GM21390 (cell line): Measurements from ENCODE around the gene SLC24A4.
"Not testable (repeated sequence)": the region's sequence is repeated elsewhere in the genome, so short reads cannot be mapped to it uniquely, and the experiment has no call there.

ENCODE experiments used
- ATAC-seq: cut with Tn5 transposase; IDR thresholded peaks from one replicate; pipeline ENCODE4 v1.9.1; 2021; ENCODE audit not compliant: unreplicated experiment

Gene SLC24A4

GRCh38 chr14:92515546-92516343 lies 192.8 kb downstream of the SLC24A4 start:
- ATAC-seq: no peak

DNA sequence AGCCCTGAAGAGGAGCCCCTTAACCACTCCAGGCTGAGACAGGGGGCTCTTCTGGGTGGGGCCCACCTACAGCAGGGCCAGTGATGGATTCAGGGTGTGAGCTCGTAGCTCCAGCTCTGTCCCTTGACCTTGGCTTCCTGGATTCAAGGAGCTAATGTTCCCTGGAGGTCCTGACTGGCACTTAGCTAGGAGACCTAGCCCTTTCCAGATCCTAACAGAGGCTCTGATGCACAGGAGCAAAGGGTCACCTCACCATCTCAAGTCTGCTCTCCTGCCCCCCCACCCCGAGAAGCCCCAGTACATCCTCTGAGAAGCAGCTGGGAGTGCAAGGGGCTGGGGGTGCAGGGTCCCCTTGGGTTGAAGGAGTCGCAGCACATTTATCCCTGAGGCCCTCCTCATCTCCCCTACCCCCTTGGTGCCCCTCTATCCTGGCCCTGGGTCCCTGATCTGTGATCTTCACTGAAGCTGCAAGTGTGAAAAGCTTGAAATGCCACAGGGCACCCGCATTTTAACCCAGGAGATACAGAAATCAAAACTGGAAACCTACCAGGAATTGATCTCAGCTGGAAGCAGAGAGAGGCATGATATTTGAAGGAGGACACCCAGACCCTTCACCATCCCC lies 193.5 kb downstream of the SLC24A4 start:
- ATAC-seq: no peak

- ATAC-seq: no peak
These were observed 194.1 kb downstream of the SLC24A4 start for GRCh38 chr14:92516966-92517506.

DNA sequence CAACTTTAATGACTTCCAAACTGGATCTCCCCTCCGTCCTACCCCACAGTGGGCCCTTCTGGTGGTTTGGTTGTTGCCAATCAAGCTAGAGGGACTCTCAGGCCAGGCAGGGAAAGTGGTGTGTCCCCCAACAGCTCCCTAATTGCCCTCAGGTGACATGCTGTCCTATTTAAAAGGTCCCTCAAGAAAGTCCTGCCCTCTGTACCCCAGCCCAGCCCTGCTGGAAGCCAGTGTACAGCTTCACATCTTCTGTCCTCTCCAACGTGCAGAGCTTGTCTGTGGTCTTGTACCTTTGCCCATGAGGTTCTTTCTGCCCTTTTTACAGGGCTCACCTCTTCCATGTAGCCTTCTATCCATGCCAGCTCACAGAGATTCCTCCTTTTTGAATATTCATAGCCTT lies 194.8 kb downstream of the SLC24A4 start:
- no peak for ATAC-seq

DNA sequence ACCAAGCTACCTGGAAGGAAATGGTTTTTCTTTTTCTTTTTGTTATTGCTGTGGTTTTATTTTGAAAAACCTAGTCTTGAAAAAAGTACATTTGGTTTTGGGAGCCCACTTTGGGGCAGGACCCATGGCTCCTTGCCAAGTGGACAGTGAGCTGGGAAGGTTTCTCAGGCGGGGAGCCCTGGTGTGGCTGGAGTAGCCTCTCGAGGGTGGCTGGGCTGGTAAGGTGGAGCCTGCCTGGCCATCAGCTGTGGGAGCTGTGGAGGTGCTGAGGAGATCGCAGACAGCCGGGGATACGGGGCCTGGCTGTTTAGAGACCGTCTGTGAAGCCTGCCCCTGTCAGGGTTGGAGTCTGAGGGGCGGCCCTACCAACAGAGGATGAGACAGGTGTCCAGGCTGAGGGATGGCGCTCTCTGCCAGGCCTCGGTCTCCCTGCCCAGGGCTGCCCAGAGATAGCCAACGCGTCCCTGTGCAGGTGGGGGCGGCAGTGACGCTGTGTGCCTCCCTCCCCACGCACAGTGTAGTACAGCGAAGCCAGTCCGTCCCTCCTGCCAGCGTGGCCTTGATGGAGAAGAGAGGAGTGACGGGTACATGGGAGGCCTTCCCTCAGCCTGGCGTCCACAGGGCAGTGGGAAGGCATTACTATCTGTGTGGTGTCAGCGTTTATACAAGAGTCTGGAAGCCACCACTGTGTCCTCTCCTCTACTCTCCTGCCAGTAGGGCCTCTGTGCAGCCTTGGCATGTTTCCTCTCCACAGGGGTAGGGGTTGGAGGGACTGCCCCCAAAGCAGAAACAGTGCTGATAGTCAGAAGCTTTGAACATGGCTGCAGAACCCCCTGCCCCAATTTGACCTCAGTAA lies 196.5 kb downstream of the SLC24A4 start:
- no peak for ATAC-seq

DNA sequence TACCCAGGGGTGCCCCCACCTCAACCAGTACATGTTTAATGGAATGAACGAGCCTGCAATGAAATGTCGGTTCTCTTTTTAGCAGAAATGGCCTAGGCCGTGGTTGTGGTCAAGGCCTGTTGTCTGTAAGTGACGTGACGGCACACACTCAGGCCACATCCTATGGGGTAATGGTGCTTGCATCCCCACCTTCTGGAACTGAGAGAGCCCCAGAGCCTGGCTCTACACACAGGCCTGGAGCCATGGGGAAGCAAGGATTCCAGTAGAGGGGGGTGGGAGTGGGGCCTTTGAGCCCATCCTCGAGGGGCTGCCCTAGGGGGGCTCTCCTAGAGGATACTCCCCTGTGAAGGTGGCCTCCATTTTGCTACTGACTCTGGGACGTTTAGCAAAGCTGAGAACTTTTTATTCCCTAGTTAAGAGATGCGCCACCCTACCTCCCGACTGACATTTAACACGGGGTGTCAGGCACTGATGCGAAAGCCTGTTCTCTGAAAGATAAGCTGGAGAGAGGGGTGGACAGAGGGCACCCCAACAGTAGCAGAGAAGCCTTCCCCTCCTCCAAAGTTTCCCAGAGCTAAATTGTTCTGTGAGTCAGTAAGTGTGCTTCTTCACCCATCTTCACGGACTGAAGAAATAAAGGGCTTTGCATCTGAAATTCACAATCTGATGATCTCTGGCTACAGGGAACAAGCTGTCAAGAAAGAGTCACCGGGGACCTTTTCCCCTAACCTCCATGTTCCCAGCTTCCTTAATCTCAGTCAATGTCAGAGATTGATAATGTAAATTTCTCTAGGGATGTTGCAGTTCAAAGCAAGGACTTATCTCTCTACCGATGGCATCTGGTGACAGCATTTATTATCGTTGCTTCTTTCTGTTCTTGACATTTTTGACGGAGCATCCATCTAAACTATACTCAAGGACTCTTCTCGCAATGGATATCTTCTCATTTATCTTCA lies 197.4 kb downstream of the SLC24A4 start:
- ATAC-seq: no peak

GRCh38 chr14:92521058-92521415 lies 198.1 kb downstream of the SLC24A4 start:
- ATAC-seq: no peak

- ATAC-seq: no peak
These were observed 200.8 kb downstream of the SLC24A4 start for GRCh38 chr14:92523752-92524151.

DNA sequence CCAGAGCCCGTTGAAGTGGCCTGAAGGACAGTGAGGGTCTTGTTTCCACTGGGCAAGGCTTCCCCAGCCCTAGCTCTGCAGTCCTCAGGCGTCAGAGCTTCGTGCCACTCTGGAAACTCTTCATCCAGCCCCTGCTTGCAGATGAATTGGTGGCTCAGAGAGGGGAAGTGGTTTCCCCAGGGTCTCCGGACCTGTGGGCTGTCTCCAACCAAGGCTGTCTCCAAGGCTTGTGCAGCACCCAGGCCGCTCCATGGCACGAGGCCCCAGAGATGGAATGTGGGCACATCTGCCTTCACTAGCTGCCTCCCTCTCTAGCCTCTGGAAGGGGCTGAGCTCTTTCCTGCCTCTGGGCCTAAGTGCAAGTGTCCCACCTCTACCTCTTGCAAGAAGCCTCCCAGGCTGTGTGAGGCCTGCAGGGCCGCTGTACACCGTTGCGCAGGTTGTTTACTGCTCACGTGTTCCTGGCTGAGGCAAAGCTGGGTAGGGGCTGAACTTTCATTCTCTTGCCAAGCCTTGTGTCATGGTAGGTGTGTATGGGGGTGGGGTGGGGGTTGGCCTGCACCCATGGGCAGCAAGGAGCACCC lies 201.7 kb downstream of the SLC24A4 start:
- no peak for ATAC-seq

DNA sequence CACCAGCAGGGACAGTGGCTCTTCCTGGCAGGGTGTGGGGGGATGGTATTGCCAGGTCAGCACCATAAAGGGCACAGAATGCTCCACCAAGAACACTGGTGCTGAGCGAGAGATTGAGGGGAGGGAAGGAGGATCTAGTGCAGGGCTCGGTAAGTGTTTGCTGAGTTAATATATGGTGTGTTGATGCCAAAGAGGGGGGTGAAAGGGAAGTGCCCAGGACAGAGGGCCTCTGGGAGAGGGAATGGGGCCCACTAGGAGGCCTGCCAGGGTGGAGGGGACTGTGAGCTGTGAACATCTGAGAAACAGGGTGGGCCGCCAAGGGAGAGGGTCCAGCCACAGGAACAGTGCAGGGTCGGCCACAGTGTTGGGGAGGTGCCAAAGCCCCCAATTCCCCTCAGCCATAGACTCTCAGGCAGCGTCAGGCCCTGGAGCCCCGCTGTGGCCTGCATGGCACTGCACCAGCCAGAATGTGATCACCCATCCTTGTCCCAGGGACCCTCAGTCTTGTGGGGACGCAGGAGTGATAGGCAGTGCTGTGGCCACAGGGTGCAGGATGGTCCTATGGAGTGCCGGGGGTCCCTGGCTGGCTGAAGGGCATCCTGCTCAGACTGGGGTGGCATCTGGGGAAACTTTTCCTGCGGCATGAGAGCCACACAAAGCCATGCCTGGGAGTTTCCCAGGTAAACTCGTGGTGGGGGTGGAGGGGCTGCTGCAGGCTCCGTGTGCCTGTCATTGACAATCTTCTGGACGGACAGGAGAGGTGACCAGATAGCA lies 202.5 kb downstream of the SLC24A4 start:
- ATAC-seq: no peak

DNA sequence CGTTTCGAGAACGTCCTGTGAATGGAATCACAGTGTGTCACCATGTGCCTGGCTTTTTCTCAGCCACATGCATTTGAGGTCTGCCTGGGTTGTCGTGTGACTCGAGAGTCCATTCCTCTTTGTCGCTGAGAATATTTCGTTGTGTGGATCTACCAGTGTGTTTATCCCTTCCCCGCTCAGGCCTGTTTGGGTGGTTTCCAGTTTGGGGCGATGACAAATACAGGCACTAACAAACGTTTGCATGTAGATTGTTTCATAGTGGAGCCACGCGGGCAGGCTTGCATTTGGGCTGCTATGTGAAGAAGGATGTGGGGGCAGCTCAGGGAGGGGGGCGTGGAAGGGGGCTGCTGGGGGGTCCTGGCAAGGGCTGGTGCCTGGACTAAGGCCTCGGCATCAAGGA lies 204.8 kb downstream of the SLC24A4 start:
- no peak for ATAC-seq

- no peak for ATAC-seq
These were observed 205.6 kb downstream of the SLC24A4 start for GRCh38 chr14:92528486-92529100.

GRCh38 chr14:92529903-92530302 lies 206.9 kb downstream of the SLC24A4 start:
- no peak for ATAC-seq

DNA sequence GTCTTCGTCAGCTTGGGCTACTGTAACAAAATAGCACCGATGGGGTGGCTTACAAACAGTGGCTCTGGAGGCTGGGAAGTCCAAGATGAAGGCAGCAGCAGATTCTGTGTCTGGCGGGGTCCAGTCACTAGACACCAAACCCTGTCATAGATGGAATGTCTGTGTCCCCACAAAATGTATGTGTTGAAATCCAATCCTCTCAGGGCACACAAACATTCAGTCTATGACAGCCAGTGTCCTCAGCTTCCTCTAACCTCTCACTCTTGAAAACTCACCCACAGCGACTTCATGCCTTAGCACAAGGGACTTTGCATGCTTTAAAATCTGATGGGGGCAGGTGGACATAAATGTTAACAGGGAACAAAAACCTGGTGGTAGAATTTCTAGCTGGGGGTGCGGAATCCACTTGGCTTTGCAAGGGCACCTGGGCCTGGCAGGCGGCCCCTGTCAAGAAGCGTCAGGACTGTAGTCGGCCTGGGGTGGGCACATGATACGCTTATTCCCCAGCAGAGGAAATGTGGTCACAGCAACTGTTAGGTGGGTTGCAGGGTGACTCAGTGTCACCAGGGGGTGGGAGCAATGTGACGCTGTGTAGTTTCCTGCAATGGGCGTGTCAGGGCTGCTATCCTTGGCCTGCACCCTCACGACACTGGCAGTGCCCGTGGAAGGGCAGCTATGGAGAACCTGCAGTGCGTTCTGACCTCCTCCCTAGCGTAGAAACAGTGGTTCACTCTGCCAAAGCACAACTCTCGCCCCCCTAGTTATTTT lies 208.3 kb downstream of the SLC24A4 start:
- ATAC-seq: no peak

DNA sequence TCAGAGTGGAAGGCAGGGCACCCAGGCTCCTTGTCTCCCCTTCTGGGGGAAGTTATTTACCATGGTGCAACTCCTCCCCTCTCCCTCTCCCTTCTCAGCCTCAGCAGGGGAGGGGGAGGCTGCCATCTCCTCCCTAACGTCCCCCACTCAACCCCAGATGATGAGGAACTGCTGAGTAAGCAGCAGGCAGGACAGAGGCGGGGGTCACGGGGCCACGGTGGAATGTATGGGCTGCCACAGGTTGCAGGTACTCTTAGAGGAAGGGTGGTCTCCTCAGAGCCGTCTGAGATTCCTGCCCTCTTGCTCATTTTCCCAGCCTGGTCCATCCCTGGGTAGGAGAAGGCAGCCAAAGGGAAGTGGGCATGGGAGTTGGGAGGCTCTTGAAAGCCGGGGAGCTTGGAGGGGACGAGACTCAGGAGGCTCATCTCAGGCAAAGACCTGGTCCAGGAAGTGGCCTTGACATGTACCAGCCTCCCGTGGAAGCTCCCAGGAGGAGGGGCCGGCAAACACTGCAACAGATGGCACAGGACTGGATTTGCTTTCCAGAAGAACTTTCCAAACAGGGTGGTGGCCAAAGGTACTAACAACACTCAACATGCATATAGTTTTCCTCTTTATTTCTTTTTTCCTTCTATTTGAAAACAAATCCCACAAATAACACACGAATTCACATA lies 209.7 kb downstream of the SLC24A4 start:
- ATAC-seq: no peak

DNA sequence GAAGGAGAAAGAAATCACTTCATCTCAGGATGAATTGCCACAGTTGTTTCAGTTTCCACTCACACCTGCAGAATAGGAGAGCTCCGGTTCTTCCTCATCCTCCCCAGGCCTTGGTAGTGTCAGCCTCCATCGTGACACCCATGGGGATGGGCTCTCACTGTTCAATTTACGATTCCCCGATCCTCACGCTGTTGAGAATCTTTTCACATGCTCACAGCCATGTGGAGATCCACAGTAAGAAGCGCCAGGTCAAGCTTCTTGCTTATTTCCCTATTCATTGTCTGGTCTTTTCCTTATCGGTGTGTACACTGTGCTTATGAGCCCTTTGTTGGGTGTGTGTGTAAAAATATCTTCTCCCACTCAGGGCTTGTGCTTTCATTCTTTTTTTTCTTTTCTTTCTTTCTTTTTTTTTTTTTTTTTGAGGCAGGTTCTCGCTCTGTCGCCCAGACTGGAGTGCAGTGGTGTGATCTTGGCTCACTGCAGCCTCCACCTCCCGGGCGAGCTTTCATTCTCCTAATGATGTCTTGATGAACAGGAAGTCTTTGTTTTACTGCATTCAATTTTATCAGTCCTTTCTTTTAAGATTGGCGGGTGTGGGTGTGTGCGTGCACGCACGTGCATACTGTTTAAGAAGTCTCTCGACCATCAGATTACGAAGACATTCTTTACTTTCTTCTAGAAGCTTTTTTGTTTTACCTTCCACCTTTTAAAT lies 212.1 kb downstream of the SLC24A4 start:
- ATAC-seq: no peak

- not testable (repeated sequence) for ATAC-seq
These were observed 213.3 kb downstream of the SLC24A4 start for GRCh38 chr14:92536231-92536630.
